Measurements from ENCODE around the gene GAL.

DNA sequence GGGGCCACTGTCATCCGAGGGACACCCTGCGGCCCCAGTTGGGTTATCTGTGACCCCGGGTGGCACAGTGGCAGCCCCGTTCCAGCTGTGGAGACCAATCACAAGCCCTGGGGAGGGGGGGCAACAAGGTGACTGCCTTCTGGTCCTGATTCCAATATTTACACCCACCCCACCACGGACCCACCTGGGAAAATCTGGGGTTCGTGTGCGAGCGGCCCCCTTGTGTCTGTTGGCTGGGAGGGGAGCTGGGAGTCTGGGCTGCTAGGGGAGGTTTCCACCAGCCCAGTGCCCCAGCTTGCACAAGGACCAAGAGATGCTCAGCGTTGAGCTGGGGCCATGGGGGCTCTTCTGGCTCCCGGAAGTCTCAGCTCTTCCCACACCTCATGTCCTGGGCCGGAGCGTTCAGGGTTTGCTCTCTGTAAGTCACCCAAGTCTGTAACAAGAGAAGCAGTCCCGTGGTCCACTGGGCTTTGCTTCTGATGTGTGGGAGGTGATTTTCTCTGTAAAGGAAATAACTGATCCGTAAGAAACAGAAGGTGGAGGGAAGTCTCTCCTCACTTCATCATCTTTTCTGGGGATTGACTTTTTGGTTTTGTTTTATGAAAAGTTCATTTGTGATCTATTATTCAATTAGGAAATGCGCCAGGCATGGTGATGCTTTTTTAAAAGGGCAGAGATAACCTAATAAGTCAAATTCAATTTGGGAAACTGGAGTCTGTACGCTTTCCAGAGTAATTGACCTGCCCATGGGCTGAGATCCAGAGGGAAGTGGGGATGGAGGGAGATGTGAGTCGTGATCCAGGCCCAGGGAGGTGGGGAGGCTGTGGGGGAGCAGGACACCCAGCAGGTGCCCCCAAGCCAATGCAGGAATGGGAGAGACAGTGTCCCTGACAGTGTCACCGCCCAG lies 22.4 kb upstream of the GAL start:
- TF ChIP-seq, protein P1, sequence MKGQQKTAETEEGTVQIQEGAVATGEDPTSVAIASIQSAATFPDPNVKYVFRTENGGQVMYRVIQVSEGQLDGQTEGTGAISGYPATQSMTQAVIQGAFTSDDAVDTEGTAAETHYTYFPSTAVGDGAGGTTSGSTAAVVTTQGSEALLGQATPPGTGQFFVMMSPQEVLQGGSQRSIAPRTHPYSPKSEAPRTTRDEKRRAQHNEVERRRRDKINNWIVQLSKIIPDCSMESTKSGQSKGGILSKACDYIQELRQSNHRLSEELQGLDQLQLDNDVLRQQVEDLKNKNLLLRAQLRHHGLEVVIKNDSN (IDR thresholded peaks at IDR 0.05), result no peak
- TF ChIP-seq CEBPB (IDR thresholded peaks at IDR 0.05) (no peak), CREB1 (IDR thresholded peaks at IDR 0.05; ENCODE audit: low read depth) (no peak), YY1 (IDR thresholded peaks at IDR 0.05; ENCODE audit: low read depth) (no peak), EP300 (IDR thresholded peaks at IDR 0.05; ENCODE audit: borderline replicate concordance) (no peak), TEAD4 (IDR thresholded peaks at IDR 0.05) (no peak), TCF12 (IDR thresholded peaks at IDR 0.05; ENCODE audit: low read depth) (no peak), FOXM1 (IDR thresholded peaks at IDR 0.05; ENCODE audit: borderline replicate concordance, low read depth) (no peak), TAF1 (IDR thresholded peaks at IDR 0.05; ENCODE audit: low read depth) (no peak)
- TF ChIP-seq, protein P2, sequence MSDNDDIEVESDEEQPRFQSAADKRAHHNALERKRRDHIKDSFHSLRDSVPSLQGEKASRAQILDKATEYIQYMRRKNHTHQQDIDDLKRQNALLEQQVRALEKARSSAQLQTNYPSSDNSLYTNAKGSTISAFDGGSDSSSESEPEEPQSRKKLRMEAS (IDR thresholded peaks at IDR 0.05), result no peak
- TF ChIP-seq, protein P3, sequence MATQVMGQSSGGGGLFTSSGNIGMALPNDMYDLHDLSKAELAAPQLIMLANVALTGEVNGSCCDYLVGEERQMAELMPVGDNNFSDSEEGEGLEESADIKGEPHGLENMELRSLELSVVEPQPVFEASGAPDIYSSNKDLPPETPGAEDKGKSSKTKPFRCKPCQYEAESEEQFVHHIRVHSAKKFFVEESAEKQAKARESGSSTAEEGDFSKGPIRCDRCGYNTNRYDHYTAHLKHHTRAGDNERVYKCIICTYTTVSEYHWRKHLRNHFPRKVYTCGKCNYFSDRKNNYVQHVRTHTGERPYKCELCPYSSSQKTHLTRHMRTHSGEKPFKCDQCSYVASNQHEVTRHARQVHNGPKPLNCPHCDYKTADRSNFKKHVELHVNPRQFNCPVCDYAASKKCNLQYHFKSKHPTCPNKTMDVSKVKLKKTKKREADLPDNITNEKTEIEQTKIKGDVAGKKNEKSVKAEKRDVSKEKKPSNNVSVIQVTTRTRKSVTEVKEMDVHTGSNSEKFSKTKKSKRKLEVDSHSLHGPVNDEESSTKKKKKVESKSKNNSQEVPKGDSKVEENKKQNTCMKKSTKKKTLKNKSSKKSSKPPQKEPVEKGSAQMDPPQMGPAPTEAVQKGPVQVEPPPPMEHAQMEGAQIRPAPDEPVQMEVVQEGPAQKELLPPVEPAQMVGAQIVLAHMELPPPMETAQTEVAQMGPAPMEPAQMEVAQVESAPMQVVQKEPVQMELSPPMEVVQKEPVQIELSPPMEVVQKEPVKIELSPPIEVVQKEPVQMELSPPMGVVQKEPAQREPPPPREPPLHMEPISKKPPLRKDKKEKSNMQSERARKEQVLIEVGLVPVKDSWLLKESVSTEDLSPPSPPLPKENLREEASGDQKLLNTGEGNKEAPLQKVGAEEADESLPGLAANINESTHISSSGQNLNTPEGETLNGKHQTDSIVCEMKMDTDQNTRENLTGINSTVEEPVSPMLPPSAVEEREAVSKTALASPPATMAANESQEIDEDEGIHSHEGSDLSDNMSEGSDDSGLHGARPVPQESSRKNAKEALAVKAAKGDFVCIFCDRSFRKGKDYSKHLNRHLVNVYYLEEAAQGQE (IDR thresholded peaks at IDR 0.05; ENCODE audit: low read depth), result no peak
